ENCODE results near the gene BCL7A.

- TF ChIP-seq CTCF (IDR thresholded peaks at IDR 0.05; ENCODE audit: low read length): no peak
- TF ChIP-seq EZH2 (IDR thresholded peaks at IDR 0.05; ENCODE audit: borderline replicate concordance, low read length): no peak
Observed at GRCh38 chr12:122081697-122082221, 60.1 kb downstream of the BCL7A start.

Data from OCI-LY1 (cell line).